Measurements from ENCODE around the gene ABHD11.

ABHD11 gene

DNA sequence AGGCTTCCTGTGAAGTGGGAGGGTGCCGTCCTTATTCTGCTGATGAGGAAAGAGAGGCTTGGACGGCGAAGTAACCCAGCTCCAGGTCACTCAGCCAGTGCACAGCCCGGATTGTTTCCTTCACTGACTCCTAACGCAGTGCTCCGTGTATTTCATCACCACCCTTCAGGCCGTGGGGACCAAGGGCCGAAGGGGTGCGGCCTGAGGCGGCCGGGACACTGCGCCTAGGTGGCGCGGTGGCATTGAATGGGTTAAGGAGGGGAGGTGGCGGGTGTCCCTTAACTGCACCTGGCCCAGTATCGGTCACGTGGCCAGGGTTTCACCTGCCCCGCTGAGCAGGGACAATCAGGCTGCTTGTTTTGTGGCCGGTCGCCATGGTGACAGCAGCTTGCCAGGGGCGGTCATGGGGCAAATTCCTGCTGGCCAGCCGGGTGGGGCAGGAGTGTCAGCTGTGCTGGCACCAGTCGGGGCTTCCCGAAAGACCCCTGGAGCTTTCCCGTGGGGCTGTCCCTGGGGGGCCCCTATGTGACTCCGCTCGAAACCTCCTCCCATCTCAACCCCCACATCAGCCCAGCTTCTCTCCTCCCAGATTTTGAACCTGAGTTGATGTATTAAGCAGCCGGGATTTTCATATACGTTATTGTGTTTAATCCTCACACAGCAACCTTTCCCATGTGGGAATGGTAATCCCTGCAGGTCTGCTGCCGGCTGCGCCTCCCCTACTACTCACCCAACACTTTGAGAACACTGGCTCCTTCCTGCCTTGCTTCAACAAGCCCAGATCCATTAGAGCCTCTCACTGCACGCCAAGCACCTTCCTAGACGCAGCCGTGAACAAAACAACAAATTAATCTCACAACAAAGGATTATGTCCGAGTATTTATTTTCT lies 4.4 kb upstream of the ABHD11 start:
- Histone ChIP-seq H3K9ac (ENCODE audit: low read depth in 1 of 2, low read length in 2 of 2) (peak overlapping the region; percentile 78 to 83), H3K27me3 (ENCODE audit: control insufficient read depth in 2 of 2, insufficient read depth in 2 of 2, low read length in 2 of 2) (no peaks in the 10 kb centered on the region), H3K4me1 (ENCODE audit: control insufficient read depth in 2 of 2, insufficient read depth in 2 of 2, low read length in 2 of 2) (peaks cover 22 to 33% of the 10 kb centered on the region in 2 donors), H3K4me3 (ENCODE audit: low read length in 2 of 2) (peak overlapping the region; percentile 56 to 60), H3K27ac (ENCODE audit: low read depth in 2 of 2, low read length in 2 of 2) (peak overlapping the region; percentile 94 to 96), H3K36me3 (ENCODE audit: control insufficient read depth in 2 of 2, insufficient read depth in 2 of 2, low read length in 2 of 2) (no peaks in the 10 kb centered on the region), H3K9me3 (ENCODE audit: control insufficient read depth in 2 of 2, low read length in 2 of 2) (no peaks in the 10 kb centered on the region)

DNA sequence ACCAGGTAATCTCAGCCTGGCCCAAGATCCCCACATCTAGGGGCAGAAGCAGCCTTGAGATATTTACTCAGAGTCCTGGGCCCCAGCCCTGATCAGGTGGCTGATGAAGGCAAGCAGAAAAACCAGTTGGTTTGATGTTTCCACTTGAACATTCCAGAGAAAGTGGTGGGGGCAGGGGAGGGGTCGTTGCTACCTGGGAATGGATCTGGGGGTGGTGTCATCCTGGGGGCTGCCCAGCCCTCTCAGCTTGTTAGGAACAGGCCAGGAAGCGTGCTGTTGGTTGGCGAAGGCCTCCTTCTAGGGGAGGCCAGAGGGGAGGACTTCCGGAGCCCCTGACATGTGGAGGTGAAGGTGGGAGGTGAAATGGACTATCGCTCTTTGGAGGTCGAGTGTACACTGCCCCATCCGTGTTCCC lies 3.7 kb upstream of the ABHD11 start:
- Histone ChIP-seq H3K4me3 (ENCODE audit: low read length in 2 of 2) (peak overlapping the region; percentile 54 to 56), H3K27me3 (ENCODE audit: control insufficient read depth in 2 of 2, insufficient read depth in 2 of 2, low read length in 2 of 2) (no peaks in the 10 kb centered on the region), H3K36me3 (ENCODE audit: control insufficient read depth in 2 of 2, insufficient read depth in 2 of 2, low read length in 2 of 2) (peaks cover 4 to 5% of the 10 kb centered on the region in 2 donors), H3K9ac (ENCODE audit: low read depth in 1 of 2, low read length in 2 of 2) (peak overlapping the region; percentile 75 to 78), H3K4me1 (ENCODE audit: control insufficient read depth in 2 of 2, insufficient read depth in 2 of 2, low read length in 2 of 2) (peaks cover 28 to 40% of the 10 kb centered on the region in 2 donors), H3K9me3 (ENCODE audit: control insufficient read depth in 2 of 2, low read length in 2 of 2) (no peaks in the 10 kb centered on the region), H3K27ac (ENCODE audit: low read depth in 2 of 2, low read length in 2 of 2) (peak overlapping the region; percentile 94 to 96)

DNA sequence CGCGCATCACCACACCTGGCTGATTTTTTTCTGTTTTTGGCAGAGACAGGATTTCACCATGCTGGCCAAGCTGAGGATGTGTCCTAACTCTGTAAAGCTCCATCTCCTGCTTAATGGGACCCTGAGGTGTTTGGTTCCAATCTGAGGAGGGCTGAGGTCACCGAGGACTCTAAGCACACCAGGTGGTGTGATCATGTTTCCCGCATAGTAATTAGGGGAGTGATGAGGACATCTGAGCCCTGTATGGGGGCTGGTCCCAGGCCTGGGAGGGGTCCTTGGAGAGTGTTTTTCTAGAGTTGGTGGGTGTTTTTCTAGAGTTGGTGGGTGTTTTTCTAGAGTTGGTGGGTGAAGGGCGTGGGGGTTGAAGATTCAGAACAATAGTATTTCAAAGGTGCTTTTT lies 3.0 kb upstream of the ABHD11 start:
- peaks cover 11 to 13% of the 10 kb centered on the region in 2 donors for H3K36me3 ChIP-seq (ENCODE audit: control insufficient read depth in 2 of 2, insufficient read depth in 2 of 2, low read length in 2 of 2)
- H3K27ac ChIP-seq (ENCODE audit: low read depth in 2 of 2, low read length in 2 of 2), result peak overlapping the region; percentile 94 to 96
- H3K9me3 ChIP-seq (ENCODE audit: control insufficient read depth in 2 of 2, low read length in 2 of 2), result no peaks in the 10 kb centered on the region
- H3K4me3 ChIP-seq (ENCODE audit: low read length in 2 of 2), result no peak overlapping the region
- H3K4me1 ChIP-seq (ENCODE audit: control insufficient read depth in 2 of 2, insufficient read depth in 2 of 2, low read length in 2 of 2), result peaks cover 31 to 47% of the 10 kb centered on the region in 2 donors
- no peaks in the 10 kb centered on the region for H3K27me3 ChIP-seq (ENCODE audit: control insufficient read depth in 2 of 2, insufficient read depth in 2 of 2, low read length in 2 of 2)
- peak overlapping the region in 1 of 2 donors; percentile 78 for H3K9ac ChIP-seq (ENCODE audit: low read depth in 1 of 2, low read length in 2 of 2)

DNA sequence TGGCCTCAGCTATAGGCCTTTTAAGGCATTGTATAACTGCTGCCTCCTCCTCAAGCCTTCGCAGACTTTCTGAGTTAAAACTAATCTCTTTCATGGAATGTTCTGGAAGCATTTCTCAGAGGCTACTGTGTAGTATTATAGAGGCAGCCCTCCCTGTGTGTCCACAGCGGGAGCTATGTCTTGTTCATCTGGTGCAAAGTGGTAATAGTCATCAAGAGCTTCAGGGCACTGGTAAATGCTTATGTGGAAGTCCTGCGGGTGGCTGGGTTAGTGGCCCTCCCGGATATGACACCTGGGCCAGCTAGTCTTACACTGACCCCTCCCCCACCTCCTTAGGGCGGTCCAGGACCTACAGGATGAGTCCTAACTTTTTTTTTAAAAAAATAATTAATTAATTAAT lies 2.2 kb upstream of the ABHD11 start:
- peaks cover 17 to 19% of the 10 kb centered on the region in 2 donors for H3K36me3 ChIP-seq (ENCODE audit: control insufficient read depth in 2 of 2, insufficient read depth in 2 of 2, low read length in 2 of 2)
- peak overlapping the region in 1 of 2 donors; percentile 43 for H3K9ac ChIP-seq (ENCODE audit: low read depth in 1 of 2, low read length in 2 of 2)
- H3K27ac ChIP-seq (ENCODE audit: low read depth in 2 of 2, low read length in 2 of 2), result peak overlapping the region; percentile 40 to 55
- H3K4me3 ChIP-seq (ENCODE audit: low read length in 2 of 2), result no peak overlapping the region
- peaks cover 33 to 53% of the 10 kb centered on the region in 2 donors for H3K4me1 ChIP-seq (ENCODE audit: control insufficient read depth in 2 of 2, insufficient read depth in 2 of 2, low read length in 2 of 2)
- no peaks in the 10 kb centered on the region for H3K27me3 ChIP-seq (ENCODE audit: control insufficient read depth in 2 of 2, insufficient read depth in 2 of 2, low read length in 2 of 2)
- H3K9me3 ChIP-seq (ENCODE audit: control insufficient read depth in 2 of 2, low read length in 2 of 2), result no peaks in the 10 kb centered on the region

DNA sequence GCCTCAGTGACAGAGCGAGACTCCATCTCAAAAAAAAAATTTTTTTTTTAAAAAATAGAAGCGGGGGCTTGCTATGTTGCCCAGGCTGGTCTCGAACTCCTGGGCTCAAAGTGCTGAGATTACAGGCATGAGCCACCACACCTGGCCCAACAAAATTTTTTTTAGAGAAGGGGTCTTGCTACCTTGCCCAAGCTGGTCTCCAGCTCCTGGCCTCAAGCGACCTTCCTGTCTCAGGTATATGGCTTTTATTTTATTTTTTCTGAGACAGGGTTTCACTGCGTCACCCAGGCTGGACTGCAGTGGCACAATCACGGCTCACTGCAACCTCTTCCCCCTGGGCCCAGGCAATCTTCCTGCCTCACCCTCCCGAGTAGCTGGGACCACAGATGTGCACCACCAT lies 1.6 kb upstream of the ABHD11 start:
- Histone ChIP-seq H3K9me3 (ENCODE audit: control insufficient read depth in 2 of 2, low read length in 2 of 2) (no peaks in the 10 kb centered on the region), H3K9ac (ENCODE audit: low read depth in 1 of 2, low read length in 2 of 2) (peak overlapping the region in 1 of 2 donors; percentile 97), H3K4me3 (ENCODE audit: low read length in 2 of 2) (no peak overlapping the region), H3K27ac (ENCODE audit: low read depth in 2 of 2, low read length in 2 of 2) (peak overlapping the region; percentile 40 to 55), H3K4me1 (ENCODE audit: control insufficient read depth in 2 of 2, insufficient read depth in 2 of 2, low read length in 2 of 2) (peaks cover 38 to 59% of the 10 kb centered on the region in 2 donors), H3K27me3 (ENCODE audit: control insufficient read depth in 2 of 2, insufficient read depth in 2 of 2, low read length in 2 of 2) (no peaks in the 10 kb centered on the region), H3K36me3 (ENCODE audit: control insufficient read depth in 2 of 2, insufficient read depth in 2 of 2, low read length in 2 of 2) (peaks cover 18 to 21% of the 10 kb centered on the region in 2 donors)

DNA sequence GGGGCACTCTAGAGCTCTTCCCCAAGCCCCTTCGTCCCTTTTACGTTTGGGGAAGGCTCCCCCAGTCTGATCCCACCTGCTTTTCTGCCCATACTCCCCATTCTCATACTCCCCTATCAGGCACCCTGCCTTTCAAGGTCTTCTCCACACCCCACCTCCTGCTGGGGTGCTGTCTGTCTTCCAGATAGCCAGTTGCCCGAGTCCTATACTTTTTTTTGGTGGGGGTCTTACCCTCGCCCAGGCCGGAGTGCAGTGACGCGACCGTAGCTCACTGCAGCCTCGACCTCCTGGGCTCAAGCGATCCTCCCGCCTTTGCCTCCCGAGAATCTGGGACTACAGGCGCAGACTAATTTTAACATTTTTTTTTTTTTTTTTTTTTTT lies 775 bp upstream of the ABHD11 start:
- no peaks in the 10 kb centered on the region for H3K27me3 ChIP-seq (ENCODE audit: control insufficient read depth in 2 of 2, insufficient read depth in 2 of 2, low read length in 2 of 2)
- H3K27ac ChIP-seq (ENCODE audit: low read depth in 2 of 2, low read length in 2 of 2), result peak overlapping the region; percentile 99
- H3K36me3 ChIP-seq (ENCODE audit: control insufficient read depth in 2 of 2, insufficient read depth in 2 of 2, low read length in 2 of 2), result peaks cover 18 to 21% of the 10 kb centered on the region in 2 donors
- peak overlapping the region; percentile 97 to 99 for H3K9ac ChIP-seq (ENCODE audit: low read depth in 1 of 2, low read length in 2 of 2)
- peaks cover 38 to 65% of the 10 kb centered on the region in 2 donors for H3K4me1 ChIP-seq (ENCODE audit: control insufficient read depth in 2 of 2, insufficient read depth in 2 of 2, low read length in 2 of 2)
- no peaks in the 10 kb centered on the region for H3K9me3 ChIP-seq (ENCODE audit: control insufficient read depth in 2 of 2, low read length in 2 of 2)
- H3K4me3 ChIP-seq (ENCODE audit: low read length in 2 of 2), result peak overlapping the region; percentile 85

DNA sequence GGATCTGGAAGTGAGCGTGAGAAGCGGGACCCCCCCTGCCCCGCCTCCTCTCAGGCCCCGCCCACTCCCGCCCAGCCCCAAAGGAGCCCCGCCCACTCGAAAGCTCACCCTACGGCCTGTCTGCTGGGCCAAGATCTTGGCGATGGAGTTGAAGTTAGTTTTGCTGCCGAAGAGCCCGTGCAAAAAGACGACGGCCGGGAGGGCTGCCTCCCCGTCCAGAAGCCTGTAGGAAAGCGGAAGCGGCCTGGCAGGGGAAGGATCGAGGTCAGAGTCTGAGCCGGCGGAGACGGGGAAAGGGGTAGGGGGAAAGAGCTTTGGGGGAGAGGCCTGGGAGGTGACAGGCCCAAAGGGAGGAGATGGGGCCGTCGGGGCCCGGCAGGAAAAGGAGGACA lies 386 bp downstream of the ABHD11 start:
- H3K27ac ChIP-seq (ENCODE audit: low read depth in 2 of 2, low read length in 2 of 2), result peak overlapping the region; percentile 95 to 98
- peak overlapping the region; percentile 87 to 93 for H3K4me3 ChIP-seq (ENCODE audit: low read length in 2 of 2)
- H3K27me3 ChIP-seq (ENCODE audit: control insufficient read depth in 2 of 2, insufficient read depth in 2 of 2, low read length in 2 of 2), result no peaks in the 10 kb centered on the region
- no peaks in the 10 kb centered on the region for H3K9me3 ChIP-seq (ENCODE audit: control insufficient read depth in 2 of 2, low read length in 2 of 2)
- peaks cover 18 to 21% of the 10 kb centered on the region in 2 donors for H3K36me3 ChIP-seq (ENCODE audit: control insufficient read depth in 2 of 2, insufficient read depth in 2 of 2, low read length in 2 of 2)
- peak overlapping the region; percentile 93 to 99 for H3K9ac ChIP-seq (ENCODE audit: low read depth in 1 of 2, low read length in 2 of 2)
- peaks cover 32 to 55% of the 10 kb centered on the region in 2 donors for H3K4me1 ChIP-seq (ENCODE audit: control insufficient read depth in 2 of 2, insufficient read depth in 2 of 2, low read length in 2 of 2)

DNA sequence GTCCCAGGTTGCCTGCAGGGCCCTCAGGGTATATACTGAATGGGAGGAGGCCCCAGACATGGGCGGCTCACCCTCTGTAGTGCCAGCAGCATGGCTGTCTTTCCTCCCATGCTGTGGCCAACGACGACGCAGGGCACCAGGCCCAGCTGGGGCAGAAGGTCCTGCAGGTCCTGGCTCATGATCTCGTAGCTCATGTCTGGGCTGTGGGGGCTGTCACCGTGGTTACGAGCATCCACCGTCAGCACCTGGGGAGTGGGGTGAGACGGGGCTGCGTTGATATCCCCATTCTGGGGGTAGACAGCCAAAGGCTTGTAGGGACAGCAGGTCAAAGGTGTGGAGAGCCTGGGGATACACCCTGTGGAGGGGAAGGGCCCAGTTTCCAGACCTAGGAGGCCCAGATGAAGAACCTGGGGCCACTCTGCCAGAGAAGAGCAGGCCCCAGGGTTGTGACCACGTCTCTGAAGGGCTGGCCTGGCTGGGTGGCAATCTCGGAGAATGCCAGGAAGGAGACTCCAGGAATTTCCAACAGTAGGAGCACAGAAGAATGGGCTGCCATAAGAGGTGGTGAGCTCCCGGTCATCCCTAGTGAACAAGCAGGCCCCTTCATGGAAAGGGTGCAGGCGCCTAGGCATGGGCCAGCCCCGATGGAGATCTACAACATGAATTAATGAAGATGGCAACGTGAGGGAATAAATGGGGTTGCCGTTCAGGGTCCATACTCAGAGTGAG lies 947 bp downstream of the ABHD11 start:
- Histone ChIP-seq H3K27ac (ENCODE audit: low read depth in 2 of 2, low read length in 2 of 2) (peak overlapping the region; percentile 95 to 98), H3K4me3 (ENCODE audit: low read length in 2 of 2) (peak overlapping the region; percentile 87 to 93), H3K4me1 (ENCODE audit: control insufficient read depth in 2 of 2, insufficient read depth in 2 of 2, low read length in 2 of 2) (peaks cover 30 to 50% of the 10 kb centered on the region in 2 donors), H3K9me3 (ENCODE audit: control insufficient read depth in 2 of 2, low read length in 2 of 2) (no peaks in the 10 kb centered on the region), H3K27me3 (ENCODE audit: control insufficient read depth in 2 of 2, insufficient read depth in 2 of 2, low read length in 2 of 2) (no peaks in the 10 kb centered on the region), H3K36me3 (ENCODE audit: control insufficient read depth in 2 of 2, insufficient read depth in 2 of 2, low read length in 2 of 2) (peaks cover 18 to 21% of the 10 kb centered on the region in 2 donors), H3K9ac (ENCODE audit: low read depth in 1 of 2, low read length in 2 of 2) (peak overlapping the region; percentile 68 to 99)

DNA sequence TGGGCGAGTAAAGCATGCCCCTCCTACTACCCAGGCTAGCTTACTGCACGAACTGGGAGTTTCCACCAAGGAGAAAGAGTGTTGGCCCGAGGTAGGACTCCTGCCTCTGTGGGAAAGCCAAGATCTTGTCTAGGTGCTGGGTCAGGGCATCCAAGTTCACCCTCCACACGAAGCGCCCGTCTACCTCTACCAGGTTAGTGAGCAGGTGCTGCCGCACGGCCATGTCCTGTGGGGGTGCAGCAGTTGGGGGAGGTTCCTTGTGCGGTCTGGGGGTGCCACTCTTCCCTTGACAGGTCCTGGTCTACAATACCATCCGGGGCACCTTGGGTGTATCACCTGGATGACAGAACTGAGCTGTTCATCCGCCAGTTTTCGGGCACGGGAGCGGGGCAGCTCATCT lies 1.7 kb downstream of the ABHD11 start:
- peak overlapping the region; percentile 95 to 98 for H3K27ac ChIP-seq (ENCODE audit: low read depth in 2 of 2, low read length in 2 of 2)
- no peaks in the 10 kb centered on the region for H3K9me3 ChIP-seq (ENCODE audit: control insufficient read depth in 2 of 2, low read length in 2 of 2)
- no peaks in the 10 kb centered on the region for H3K27me3 ChIP-seq (ENCODE audit: control insufficient read depth in 2 of 2, insufficient read depth in 2 of 2, low read length in 2 of 2)
- H3K36me3 ChIP-seq (ENCODE audit: control insufficient read depth in 2 of 2, insufficient read depth in 2 of 2, low read length in 2 of 2), result peaks cover 18 to 21% of the 10 kb centered on the region in 2 donors
- peak overlapping the region; percentile 87 to 93 for H3K4me3 ChIP-seq (ENCODE audit: low read length in 2 of 2)
- peak overlapping the region in 1 of 2 donors; percentile 99 for H3K9ac ChIP-seq (ENCODE audit: low read depth in 1 of 2, low read length in 2 of 2)
- peaks cover 22 to 42% of the 10 kb centered on the region in 2 donors for H3K4me1 ChIP-seq (ENCODE audit: control insufficient read depth in 2 of 2, insufficient read depth in 2 of 2, low read length in 2 of 2)

DNA sequence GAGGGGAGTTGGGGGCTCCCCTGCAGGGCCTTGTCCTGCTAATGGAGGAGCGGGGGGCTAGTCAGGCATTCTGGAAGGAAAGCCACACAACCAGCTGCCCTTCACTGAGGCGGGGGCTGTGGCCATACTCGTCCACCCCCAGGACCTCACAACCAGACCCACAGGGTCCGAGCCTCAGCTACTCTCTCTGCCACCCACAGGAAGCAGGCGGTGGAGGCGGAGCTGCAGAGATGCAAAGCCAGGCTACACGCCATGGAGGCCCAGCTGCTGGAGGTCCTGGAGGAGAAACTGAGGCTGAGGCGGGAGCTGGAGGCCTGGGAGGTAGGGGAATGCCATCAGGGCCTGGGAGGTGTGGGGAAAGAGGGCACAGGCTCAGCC lies 3.1 kb downstream of the ABHD11 start:
- H3K36me3 ChIP-seq (ENCODE audit: control insufficient read depth in 2 of 2, insufficient read depth in 2 of 2, low read length in 2 of 2), result peaks cover 18 to 21% of the 10 kb centered on the region in 2 donors
- H3K9me3 ChIP-seq (ENCODE audit: control insufficient read depth in 2 of 2, low read length in 2 of 2), result no peaks in the 10 kb centered on the region
- H3K4me3 ChIP-seq (ENCODE audit: low read length in 2 of 2), result peak overlapping the region; percentile 10 to 65
- peaks cover 18 to 33% of the 10 kb centered on the region in 2 donors for H3K4me1 ChIP-seq (ENCODE audit: control insufficient read depth in 2 of 2, insufficient read depth in 2 of 2, low read length in 2 of 2)
- H3K9ac ChIP-seq (ENCODE audit: low read depth in 1 of 2, low read length in 2 of 2), result peak overlapping the region; percentile 63 to 89
- H3K27me3 ChIP-seq (ENCODE audit: control insufficient read depth in 2 of 2, insufficient read depth in 2 of 2, low read length in 2 of 2), result no peaks in the 10 kb centered on the region
- H3K27ac ChIP-seq (ENCODE audit: low read depth in 2 of 2, low read length in 2 of 2), result peak overlapping the region; percentile 87 to 98

Data from mucosa of rectum (tissue), 2 donors.